GM19025 (cell line): ENCODE data around the gene CREB3L2.
"Not testable (repeated sequence)": the region's sequence is repeated elsewhere in the genome, so short reads cannot be mapped to it uniquely, and the experiment has no call there.

Source experiments
- ATAC-seq: cut with Tn5 transposase; IDR thresholded peaks from one replicate; pipeline ENCODE4 v1.9.1; 2021; ENCODE audit warnings: mild to moderate bottlenecking, low read depth, moderate library complexity; ENCODE audit not compliant: unreplicated experiment

Gene CREB3L2

GRCh38 chr7:138014686-138015085, 12.8 kb upstream of the CREB3L2 start:
- no peak for ATAC-seq

- not testable (repeated sequence) for ATAC-seq
These were observed 12.3 kb upstream of the CREB3L2 start for GRCh38 chr7:138014201-138014600.

- ATAC-seq = no peak
These were observed 7.4 kb upstream of the CREB3L2 start for GRCh38 chr7:138009350-138009653.

- no peak for ATAC-seq
These were observed 6.9 kb upstream of the CREB3L2 start for GRCh38 chr7:138008588-138009349.

GRCh38 chr7:138008019-138008587, 6.2 kb upstream of the CREB3L2 start:
- no peak for ATAC-seq

GRCh38 chr7:138006106-138006505, 4.2 kb upstream of the CREB3L2 start:
- ATAC-seq = no peak

GRCh38 chr7:138004936-138005335, 3.0 kb upstream of the CREB3L2 start:
- ATAC-seq = no peak

- ATAC-seq = no peak
These were observed 2.2 kb upstream of the CREB3L2 start for GRCh38 chr7:138004046-138004445.

GRCh38 chr7:138002828-138003189, 923 bp upstream of the CREB3L2 start:
- no peak for ATAC-seq

- ATAC-seq = peak; percentile 96
These were observed 376 bp upstream of the CREB3L2 start for GRCh38 chr7:138002096-138002827.

GRCh38 chr7:138000081-138000701, 1.7 kb downstream of the CREB3L2 start:
- ATAC-seq = no peak

GRCh38 chr7:137999496-138000080, 2.3 kb downstream of the CREB3L2 start:
- no peak for ATAC-seq

GRCh38 chr7:137998250-137998649, 3.6 kb downstream of the CREB3L2 start:
- no peak for ATAC-seq

GRCh38 chr7:137996871-137997270, 5.0 kb downstream of the CREB3L2 start:
- ATAC-seq = no peak

GRCh38 chr7:137996386-137996851, 5.5 kb downstream of the CREB3L2 start:
- ATAC-seq = no peak

GRCh38 chr7:137994216-137994615, 7.7 kb downstream of the CREB3L2 start:
- ATAC-seq = no peak

- no peak for ATAC-seq
These were observed 8.5 kb downstream of the CREB3L2 start for GRCh38 chr7:137993395-137993743.

GRCh38 chr7:137992550-137993394, 9.1 kb downstream of the CREB3L2 start:
- peak; percentile 45 for ATAC-seq

GRCh38 chr7:137992104-137992549, 9.8 kb downstream of the CREB3L2 start:
- no peak for ATAC-seq
